Transverse colon (tissue), 3 donors: Measurements from ENCODE around the gene ADIPOR1.

Experiments used
- CTCF ChIP-seq, 5 experiments: fragments of 200-600 bp in 3 of 5; fragments of 450-650 bp in 2 of 5; sonication (generic) in 3 of 5; IDR thresholded peaks; 1 replicate in 2 of 5; 2 replicates in 3 of 5; pipeline ENCODE4 v1.5.1; 2016 to 2017; ENCODE audit warnings: antibody characterized with exemption in 5 of 5, inconsistent platforms in 3 of 5, mild to moderate bottlenecking in 2 of 5, moderate library complexity in 1 of 5
- EP300 ChIP-seq: sonication (generic); formaldehyde crosslinking; IDR thresholded peaks from one replicate; pipeline ENCODE4 v1.6.1; 2017; ENCODE audit warnings: antibody characterized with exemption, low read depth

- TF ChIP-seq CTCF (IDR thresholded peaks at IDR 0.05) (no peak), EP300 (no peak)
These were observed 52.8 kb downstream of the ADIPOR1 start for GRCh38 chr1:202905331-202905730.
